ENCODE results near the gene KCNIP4. TPM values are rescaled to one million over a fixed set of nuclear protein-coding genes. Genes with fewer than 3 reads are reported as not detected.

Gene KCNIP4
- total RNA-seq, 1 donor = not detected

DNA sequence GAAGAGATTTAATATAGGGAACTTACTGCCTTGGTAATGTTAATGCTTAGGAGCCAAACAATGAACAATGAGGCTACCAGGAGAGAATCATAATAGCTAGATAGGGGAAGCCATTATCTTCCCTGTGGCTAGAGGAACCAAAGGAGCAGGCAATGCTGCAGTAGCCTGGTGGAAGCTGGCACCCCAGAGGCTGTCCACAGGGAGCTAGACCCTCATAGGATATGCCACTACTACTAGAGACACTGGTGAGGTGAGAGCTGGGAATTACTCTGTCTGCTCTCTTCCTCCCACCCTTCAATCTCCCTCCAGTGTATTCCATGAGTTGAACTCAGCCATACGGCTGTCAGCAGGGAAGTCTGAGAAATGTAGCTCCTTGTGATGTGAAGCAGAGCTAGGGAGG is 601.4 kb downstream of the KCNIP4 start:
- H3K27ac ChIP-seq (ENCODE audit: low read depth, low read length) = no peak overlapping the region
- peaks cover 4% of the 10 kb centered on the region for H3K9me3 ChIP-seq (ENCODE audit: low read depth, low read length)
- no peaks in the 10 kb centered on the region for H4K20me1 ChIP-seq (ENCODE audit: insufficient read depth, low read length)
- no peak for TF ChIP-seq CTCF (IDR thresholded peaks at IDR 0.05; ENCODE audit: extremely low read depth, low read depth, low read length)
- no peak overlapping the region for H3K4me3 ChIP-seq (ENCODE audit: insufficient read depth, low read length)
- H3K36me3 ChIP-seq (ENCODE audit: insufficient read depth, low read length) = no peaks in the 10 kb centered on the region
- no peak overlapping the region for H3K4me2 ChIP-seq (ENCODE audit: insufficient read depth, low read length)
- no peak for DNase-seq (ENCODE audit: insufficient read length, low spot score, missing footprints)
- H3K79me2 ChIP-seq (ENCODE audit: insufficient read depth, low read length) = no peaks in the 10 kb centered on the region
- H3K4me1 ChIP-seq (ENCODE audit: insufficient read depth, low read length) = no peaks in the 10 kb centered on the region
- no peak overlapping the region for H2AFZ ChIP-seq (ENCODE audit: low read length)
- H3K27me3 ChIP-seq (ENCODE audit: insufficient read depth, low read length) = no peaks in the 10 kb centered on the region

- DNase-seq (ENCODE audit: insufficient read length, low spot score, missing footprints) = no peak
- Histone ChIP-seq H3K4me2 (ENCODE audit: insufficient read depth, low read length) (no peak overlapping the region), H3K9me3 (ENCODE audit: low read depth, low read length) (no peaks in the 10 kb centered on the region), H3K4me1 (ENCODE audit: insufficient read depth, low read length) (no peaks in the 10 kb centered on the region), H3K79me2 (ENCODE audit: insufficient read depth, low read length) (no peaks in the 10 kb centered on the region), H3K27ac (ENCODE audit: low read depth, low read length) (no peak overlapping the region), H3K36me3 (ENCODE audit: insufficient read depth, low read length) (no peaks in the 10 kb centered on the region), H3K27me3 (ENCODE audit: insufficient read depth, low read length) (no peaks in the 10 kb centered on the region), H2AFZ (ENCODE audit: low read length) (no peak overlapping the region), H3K4me3 (ENCODE audit: insufficient read depth, low read length) (no peak overlapping the region), H4K20me1 (ENCODE audit: insufficient read depth, low read length) (no peaks in the 10 kb centered on the region)
- TF ChIP-seq CTCF (IDR thresholded peaks at IDR 0.05; ENCODE audit: extremely low read depth, low read depth, low read length) = no peak
Measured at GRCh38 chr4:21327976-21328700, 620.4 kb downstream of the KCNIP4 start.

GRCh38 chr4:21320034-21320433 is 628.5 kb downstream of the KCNIP4 start:
- no peaks in the 10 kb centered on the region for H4K20me1 ChIP-seq (ENCODE audit: insufficient read depth, low read length)
- H3K9me3 ChIP-seq (ENCODE audit: low read depth, low read length) = no peaks in the 10 kb centered on the region
- H3K4me1 ChIP-seq (ENCODE audit: insufficient read depth, low read length) = no peaks in the 10 kb centered on the region
- no peaks in the 10 kb centered on the region for H3K79me2 ChIP-seq (ENCODE audit: insufficient read depth, low read length)
- no peak for DNase-seq (ENCODE audit: insufficient read length, low spot score, missing footprints)
- TF ChIP-seq CTCF (IDR thresholded peaks at IDR 0.05; ENCODE audit: extremely low read depth, low read depth, low read length) = no peak
- no peak overlapping the region for H3K4me2 ChIP-seq (ENCODE audit: insufficient read depth, low read length)
- H3K27ac ChIP-seq (ENCODE audit: low read depth, low read length) = no peak overlapping the region
- no peaks in the 10 kb centered on the region for H3K36me3 ChIP-seq (ENCODE audit: insufficient read depth, low read length)
- H3K4me3 ChIP-seq (ENCODE audit: insufficient read depth, low read length) = no peak overlapping the region
- no peak overlapping the region for H2AFZ ChIP-seq (ENCODE audit: low read length)
- H3K27me3 ChIP-seq (ENCODE audit: insufficient read depth, low read length) = no peaks in the 10 kb centered on the region

GRCh38 chr4:21307709-21308108 is 640.9 kb downstream of the KCNIP4 start:
- no peaks in the 10 kb centered on the region for H3K27me3 ChIP-seq (ENCODE audit: insufficient read depth, low read length)
- H3K36me3 ChIP-seq (ENCODE audit: insufficient read depth, low read length) = no peaks in the 10 kb centered on the region
- no peaks in the 10 kb centered on the region for H3K4me1 ChIP-seq (ENCODE audit: insufficient read depth, low read length)
- no peak overlapping the region for H2AFZ ChIP-seq (ENCODE audit: low read length)
- no peak overlapping the region for H3K27ac ChIP-seq (ENCODE audit: low read depth, low read length)
- H4K20me1 ChIP-seq (ENCODE audit: insufficient read depth, low read length) = no peaks in the 10 kb centered on the region
- no peaks in the 10 kb centered on the region for H3K9me3 ChIP-seq (ENCODE audit: low read depth, low read length)
- DNase-seq (ENCODE audit: insufficient read length, low spot score, missing footprints) = no peak
- H3K4me3 ChIP-seq (ENCODE audit: insufficient read depth, low read length) = no peak overlapping the region
- no peaks in the 10 kb centered on the region for H3K79me2 ChIP-seq (ENCODE audit: insufficient read depth, low read length)
- H3K4me2 ChIP-seq (ENCODE audit: insufficient read depth, low read length) = no peak overlapping the region
- no peak for TF ChIP-seq CTCF (IDR thresholded peaks at IDR 0.05; ENCODE audit: extremely low read depth, low read depth, low read length)
